ENCODE measurements around the gene TOMM40. TPM values are rescaled to one million over a fixed set of nuclear protein-coding genes. Genes with fewer than 3 reads are reported as not detected.
"Not testable (repeated sequence)": the region's sequence is repeated elsewhere in the genome, so short reads cannot be mapped to it uniquely, and the experiment has no call there.

Gene TOMM40
- total RNA-seq, 1 donor from 2014 or later: 29.1 TPM

DNA sequence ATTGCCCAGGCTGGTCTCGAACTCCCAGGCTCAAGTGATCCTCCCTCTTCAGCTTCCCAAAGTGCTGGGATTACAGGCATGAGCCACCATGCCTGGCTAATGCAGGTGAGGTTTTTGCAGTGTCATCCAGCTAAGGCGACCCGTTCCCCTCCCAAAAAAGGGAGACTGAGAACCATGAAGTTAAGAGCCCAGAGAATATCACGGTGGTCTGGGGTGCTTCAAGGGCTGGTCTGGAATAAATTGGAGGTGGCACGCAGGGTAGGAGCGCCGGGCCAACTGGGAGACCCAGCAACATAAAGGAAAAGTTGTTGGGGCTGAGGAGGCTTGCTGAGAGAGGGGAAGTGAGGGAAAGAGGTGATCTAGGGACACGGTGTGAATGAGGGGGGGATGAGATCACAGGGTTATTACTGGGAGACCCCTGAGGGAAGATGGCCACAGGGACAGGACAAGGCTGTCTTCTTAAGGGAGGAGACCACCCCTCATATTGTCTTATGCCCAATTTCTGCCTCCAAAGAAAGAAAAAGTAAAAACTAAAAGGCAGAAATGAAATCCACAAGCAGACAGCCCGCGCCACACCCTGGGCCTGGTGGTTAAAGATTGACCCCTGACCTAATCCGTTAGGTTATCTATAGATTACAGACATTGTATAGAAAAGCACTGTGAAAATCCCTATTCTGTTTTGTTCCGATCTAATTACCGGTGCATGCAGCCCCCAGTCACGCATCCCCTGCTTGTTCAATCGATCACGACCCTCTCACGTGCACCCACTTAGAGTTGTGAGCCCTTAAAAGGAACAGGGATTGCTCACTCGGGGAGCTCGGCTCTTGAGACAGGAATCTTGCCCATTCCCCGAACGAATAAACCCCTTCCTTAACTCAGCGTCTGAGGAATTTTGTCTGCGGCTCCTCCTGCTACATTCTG lies 22.7 kb downstream of the TOMM40 start:
- intact Hi-C loops (cut with DNase I); DNase-seq (ENCODE audit: low spot score): not testable (repeated sequence)

GRCh38 chr19:44914433-44915206 lies 23.6 kb downstream of the TOMM40 start, which contains the start of gene APOC1:
Gene APOC1, plus strand, starts transcription at chr19:44914608. Its CDS starts 284 bp downstream, at chr19:44914892.
- intact Hi-C loops (cut with DNase I): not testable (repeated sequence)
- DNase-seq (ENCODE audit: low spot score) (peak; percentile 88), ATAC-seq (peak; percentile 93)

More for the DNA sequence above, 22.7 kb downstream of the TOMM40 start:
- ATAC-seq: not testable (repeated sequence)

GRCh38 chr19:44924243-44924725 lies 33.2 kb downstream of the TOMM40 start:
- ATAC-seq: no peak
- DNase-seq (ENCODE audit: low spot score): no peak
- intact Hi-C loops (cut with DNase I): no loop called here

- peak; percentile 88 for DNase-seq (ENCODE audit: low spot score)
- intact Hi-C loops (cut with DNase I): no loop called here
- ATAC-seq: peak; percentile 91
These were observed 34.2 kb downstream of the TOMM40 start for GRCh38 chr19:44925114-44925891.

DNA sequence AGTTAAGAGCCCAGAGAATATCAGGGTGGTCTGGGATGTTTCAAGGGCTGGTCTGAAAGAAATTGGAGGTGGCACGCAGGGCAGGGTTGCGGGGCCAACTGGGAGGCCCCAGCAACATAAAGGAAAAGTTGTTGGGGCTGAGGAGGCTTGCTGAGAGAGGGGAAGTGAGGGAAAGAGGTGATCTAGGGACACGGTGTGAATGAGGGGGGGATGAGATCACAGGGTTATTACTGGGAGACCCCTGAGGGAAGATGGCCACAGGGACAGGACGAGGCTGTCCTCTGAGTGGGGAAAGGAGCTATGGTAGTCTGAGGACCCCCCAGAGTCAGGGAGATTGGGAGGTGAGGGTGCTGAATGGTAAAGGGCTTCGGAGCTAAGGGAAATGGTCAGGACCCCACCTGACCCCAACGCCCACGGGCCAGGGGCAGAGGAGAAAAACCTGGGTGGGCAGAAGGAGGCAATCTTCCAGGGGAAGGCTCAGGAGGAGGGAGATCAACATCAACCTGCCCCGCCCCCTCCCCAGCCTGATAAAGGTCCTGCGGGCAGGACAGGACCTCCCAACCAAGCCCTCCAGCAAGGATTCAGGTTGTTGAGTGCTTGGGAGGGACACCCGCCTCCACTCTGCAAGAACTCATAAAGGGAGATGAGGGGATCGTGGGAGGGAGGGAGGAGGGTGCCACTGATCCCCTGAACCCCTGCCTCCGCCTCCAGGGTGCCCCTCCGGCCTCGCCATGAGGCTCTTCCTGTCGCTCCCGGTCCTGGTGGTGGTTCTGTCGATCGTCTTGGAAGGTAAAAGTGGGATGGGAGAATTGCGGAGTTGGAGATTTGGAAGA lies 35.4 kb downstream of the TOMM40 start:
- DNase-seq (ENCODE audit: low spot score): not testable (repeated sequence)
- peak; percentile 3 for ATAC-seq

DNA sequence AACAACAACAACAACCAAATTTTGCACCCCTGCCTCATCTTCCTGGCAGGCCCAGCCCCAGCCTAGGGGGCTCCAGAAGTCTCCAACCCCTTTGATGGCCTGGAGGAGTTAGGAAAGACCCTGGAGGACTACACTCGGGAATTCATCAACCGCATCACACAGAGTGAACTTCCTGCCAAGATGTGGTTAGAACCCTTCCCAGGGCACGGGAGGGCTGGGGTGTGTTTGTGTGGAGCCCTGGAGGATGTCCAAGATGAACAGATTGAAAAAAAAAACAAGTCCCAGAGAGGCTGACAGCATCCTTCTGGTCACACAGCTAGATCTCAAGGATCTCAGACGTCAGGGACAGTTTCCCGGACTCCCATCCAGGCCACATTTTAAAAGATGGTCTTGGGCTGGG lies 36.7 kb downstream of the TOMM40 start:
- DNase-seq (ENCODE audit: low spot score) (no peak), ATAC-seq (no peak)
- intact Hi-C loops (cut with DNase I): no loop called here

More for the DNA sequence above, 35.4 kb downstream of the TOMM40 start:
- intact Hi-C loops (cut with DNase I): not testable (repeated sequence)

- DNase-seq (ENCODE audit: low spot score) (no peak), ATAC-seq (no peak)
- intact Hi-C loops (cut with DNase I): no loop called here
These were observed 39.0 kb downstream of the TOMM40 start for GRCh38 chr19:44930088-44930487.

- ATAC-seq (no peak), DNase-seq (ENCODE audit: low spot score) (no peak)
- intact Hi-C loops (cut with DNase I): no loop called here
These were observed 40.5 kb downstream of the TOMM40 start for GRCh38 chr19:44931541-44931940.

DNA sequence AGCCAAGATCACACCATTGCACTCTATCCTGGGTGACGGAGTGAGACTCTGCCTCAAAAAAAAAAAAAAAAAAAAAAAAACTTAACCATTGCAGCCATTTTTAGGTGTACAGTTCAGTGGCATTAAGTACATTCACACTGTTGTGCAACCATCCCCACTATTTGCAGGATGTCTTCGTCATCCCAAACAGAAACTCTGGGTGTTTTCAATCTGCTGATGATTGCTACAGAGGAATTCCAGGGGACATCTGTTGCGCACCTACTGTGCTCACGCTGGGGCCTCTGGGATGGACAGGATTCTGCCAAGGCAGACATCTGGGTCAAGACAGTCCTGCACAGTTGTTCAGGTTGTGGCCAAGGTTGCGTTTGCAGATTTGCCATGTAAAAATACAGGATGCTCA lies 48.6 kb downstream of the TOMM40 start:
- intact Hi-C loops (cut with DNase I): no loop called here
- ATAC-seq (no peak), DNase-seq (ENCODE audit: low spot score) (no peak)

- no peak for DNase-seq (ENCODE audit: low spot score)
- intact Hi-C loops (cut with DNase I): no loop called here
- no peak for ATAC-seq
These were observed 51.1 kb downstream of the TOMM40 start, which contains the start of gene APOC4 for GRCh38 chr19:44942067-44942571. Gene APOC4, plus strand, starts transcription at chr19:44942237. Its CDS starts 41 bp downstream, at chr19:44942278.

GRCh38 chr19:44943801-44944249 lies 52.8 kb downstream of the TOMM40 start:
- intact Hi-C loops (cut with DNase I): no loop called here

DNA sequence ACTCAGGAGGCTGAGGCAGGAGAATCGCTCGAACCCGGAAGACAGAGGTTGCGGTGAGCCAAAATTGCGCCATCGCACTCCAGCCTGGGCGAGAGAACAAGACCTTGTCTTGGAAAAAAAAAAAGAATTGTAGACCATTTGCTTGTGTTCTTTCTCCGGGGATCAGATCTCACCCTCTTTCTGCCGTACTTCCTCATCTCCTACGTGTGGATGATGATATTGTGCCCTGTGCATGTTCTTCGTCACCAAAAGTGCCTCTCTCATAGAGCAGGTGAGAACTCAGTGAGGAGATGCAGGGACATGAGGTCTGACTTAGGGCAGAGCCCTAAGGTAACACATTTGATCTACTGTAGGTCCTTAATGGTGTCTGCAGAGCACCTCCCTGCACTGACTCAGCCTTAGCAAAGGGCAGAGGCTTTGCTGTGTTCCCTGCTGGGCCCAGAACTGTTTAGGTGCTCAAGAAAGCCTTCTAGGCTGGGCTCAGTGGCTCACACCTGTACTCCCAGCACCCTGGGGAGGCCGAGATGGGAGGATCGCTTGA lies 56.1 kb downstream of the TOMM40 start:
- DNase-seq (ENCODE audit: low spot score) (no peak), ATAC-seq (no peak)
- intact Hi-C loops (cut with DNase I): no loop called here

More at GRCh38 chr19:44943801-44944249, 52.8 kb downstream of the TOMM40 start:
- DNase-seq (ENCODE audit: low spot score) (peak; percentile 81), ATAC-seq (peak; percentile 83)

- intact Hi-C loops (cut with DNase I): no loop called here
- ATAC-seq (no peak), DNase-seq (ENCODE audit: low spot score) (no peak)
These were observed 57.2 kb downstream of the TOMM40 start for GRCh38 chr19:44948237-44948636.

DNA sequence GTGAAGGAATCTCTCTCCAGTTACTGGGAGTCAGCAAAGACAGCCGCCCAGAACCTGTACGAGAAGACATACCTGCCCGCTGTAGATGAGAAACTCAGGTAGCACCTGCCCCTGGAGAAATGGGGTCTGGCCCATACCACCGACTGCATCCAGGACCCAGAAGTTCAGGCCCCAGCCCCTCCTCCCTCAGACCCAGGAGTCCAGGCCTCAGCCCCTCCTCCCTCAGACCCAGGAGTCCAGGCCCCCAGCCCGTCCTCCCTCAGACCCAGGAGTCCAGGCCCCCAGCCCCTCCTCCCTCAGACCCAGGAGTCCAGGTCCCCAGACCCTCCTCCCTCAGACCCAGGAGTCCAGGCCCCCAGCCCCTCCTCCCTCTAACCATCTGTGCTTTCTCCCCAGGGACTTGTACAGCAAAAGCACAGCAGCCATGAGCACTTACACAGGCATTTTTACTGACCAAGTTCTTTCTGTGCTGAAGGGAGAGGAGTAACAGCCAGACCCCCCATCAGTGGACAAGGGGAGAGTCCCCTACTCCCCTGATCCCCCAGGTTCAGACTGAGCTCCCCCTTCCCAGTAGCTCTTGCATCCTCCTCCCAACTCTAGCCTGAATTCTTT lies 57.8 kb downstream of the TOMM40 start:
- ATAC-seq: no peak
- intact Hi-C loops (cut with DNase I): no loop called here

DNA sequence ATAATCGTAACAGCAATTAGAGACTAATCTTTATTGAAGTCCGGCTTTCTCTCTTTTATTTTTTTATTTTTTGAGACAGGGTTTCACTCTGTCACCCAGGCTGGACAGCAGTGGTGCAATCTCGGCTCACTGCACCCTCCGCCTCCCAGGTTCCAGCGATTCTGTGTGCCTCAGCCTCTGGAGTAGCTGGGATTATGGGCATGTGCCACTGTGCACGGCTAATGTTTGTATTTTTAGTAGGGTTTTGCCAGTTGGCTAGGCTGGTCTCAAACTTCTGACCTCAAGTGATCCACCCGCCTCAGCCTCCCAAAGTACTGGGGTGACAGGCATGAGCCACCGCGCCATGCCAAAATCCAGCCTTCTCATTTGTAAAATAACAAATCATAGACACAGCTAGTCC lies 58.5 kb downstream of the TOMM40 start:
- ATAC-seq: no peak
- intact Hi-C loops (cut with DNase I): no loop called here

More for the DNA sequence above, 57.8 kb downstream of the TOMM40 start:
- no peak for DNase-seq (ENCODE audit: low spot score)

DNA sequence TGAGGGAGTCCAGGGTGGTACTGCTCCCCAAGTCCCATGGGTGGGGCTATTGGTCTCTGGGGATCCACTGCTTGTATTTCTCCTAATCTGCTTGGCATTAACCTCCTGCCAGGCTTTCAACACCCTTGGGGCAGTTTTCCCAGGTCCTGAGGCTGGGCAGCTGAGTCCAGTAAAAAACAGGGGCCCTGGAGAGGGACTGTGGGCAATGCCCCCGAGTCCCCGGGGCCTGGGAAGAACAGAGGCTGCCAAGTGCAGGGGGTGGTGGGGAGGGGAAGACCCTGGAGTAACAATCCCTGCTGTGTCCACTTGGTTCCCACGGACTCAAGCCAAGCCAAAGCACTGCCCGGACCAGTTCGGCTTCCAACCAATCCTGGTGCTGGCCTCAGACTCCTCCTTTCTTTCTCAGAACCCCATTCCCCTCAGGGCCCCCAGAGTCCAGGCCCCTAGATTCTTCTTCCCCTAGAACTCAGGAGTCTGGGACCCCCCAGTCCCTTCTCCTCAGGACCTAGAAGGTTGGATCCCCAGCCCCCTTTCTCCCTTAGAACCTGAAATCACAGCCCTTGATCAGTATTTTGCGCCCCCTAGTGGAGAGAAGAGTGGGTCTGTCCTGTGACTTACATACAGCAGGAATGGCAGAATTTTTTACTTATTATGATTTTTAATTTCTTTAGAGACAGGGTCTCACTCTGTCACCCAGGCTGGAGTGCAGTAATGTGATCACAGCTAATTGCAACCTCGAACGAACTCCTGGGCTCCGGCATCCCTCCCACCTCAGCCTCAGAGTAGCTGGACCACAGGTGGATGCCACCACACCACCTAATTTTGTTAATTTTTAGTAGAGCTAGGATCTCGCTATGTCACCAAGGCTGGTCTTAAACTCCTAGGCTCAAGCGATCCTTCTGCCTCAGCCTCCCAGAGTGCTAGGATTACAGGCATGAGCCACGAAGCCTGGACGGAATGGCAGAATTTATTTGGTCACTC lies 60.4 kb downstream of the TOMM40 start:
- intact Hi-C loops (cut with DNase I): no loop called here
- peak; percentile 72 for DNase-seq (ENCODE audit: low spot score)
- peak; percentile 7 for ATAC-seq

More for the DNA sequence above, 58.5 kb downstream of the TOMM40 start:
- DNase-seq (ENCODE audit: low spot score): no peak

Measured in sciatic nerve (tissue), 2 donors.